ACC112 (cell line): Measurements from ENCODE around the gene POU3F4.

ENCODE experiments used
- H2AFZ ChIP-seq: fragments of 200-600 bp; sonication (generic); one replicate; pipeline ENCODE4 v1.6.0; 2017; ENCODE audit warnings: antibody characterized with exemption, low read length; ENCODE audit not compliant: unreplicated experiment
- H3K27ac ChIP-seq: fragments of 200-600 bp; sonication (generic); 2 replicates; pipeline ENCODE4 v1.5.1; 2014; ENCODE audit warnings: low read depth, mild to moderate bottlenecking, antibody characterized with exemption, low read length, moderate library complexity
- H3K27me3 ChIP-seq: fragments of 200-600 bp; sonication (generic); 2 replicates; pipeline ENCODE4 v1.6.1; 2014; ENCODE audit warnings: mild to moderate bottlenecking, antibody characterized with exemption, low read length, moderate library complexity, mixed read lengths; ENCODE audit not compliant: insufficient read depth
- H3K36me3 ChIP-seq: fragments of 200-600 bp; sonication (generic); 2 replicates; pipeline ENCODE4 v1.6.1; 2016; ENCODE audit warnings: mild to moderate bottlenecking, antibody characterized with exemption, low read length, moderate library complexity, mixed read lengths; ENCODE audit not compliant: insufficient read depth
- H3K4me1 ChIP-seq: fragments of 200-600 bp; sonication (generic); one replicate; pipeline ENCODE4 v1.6.1; 2016; ENCODE audit warnings: low read length, mixed read lengths; ENCODE audit not compliant: insufficient read depth, unreplicated experiment, control insufficient read depth
- H3K4me3 ChIP-seq: fragments of 200-600 bp; sonication (generic); 2 replicates; pipeline ENCODE4 v1.5.1; 2014; ENCODE audit warnings: mild to moderate bottlenecking, low read depth, low read length
- H3K79me2 ChIP-seq: fragments of 200-600 bp; sonication (generic); one replicate; pipeline ENCODE4 v1.6.0; 2016; ENCODE audit warnings: low read length; ENCODE audit not compliant: control insufficient read depth, unreplicated experiment, insufficient read depth

POU3F4 gene

DNA sequence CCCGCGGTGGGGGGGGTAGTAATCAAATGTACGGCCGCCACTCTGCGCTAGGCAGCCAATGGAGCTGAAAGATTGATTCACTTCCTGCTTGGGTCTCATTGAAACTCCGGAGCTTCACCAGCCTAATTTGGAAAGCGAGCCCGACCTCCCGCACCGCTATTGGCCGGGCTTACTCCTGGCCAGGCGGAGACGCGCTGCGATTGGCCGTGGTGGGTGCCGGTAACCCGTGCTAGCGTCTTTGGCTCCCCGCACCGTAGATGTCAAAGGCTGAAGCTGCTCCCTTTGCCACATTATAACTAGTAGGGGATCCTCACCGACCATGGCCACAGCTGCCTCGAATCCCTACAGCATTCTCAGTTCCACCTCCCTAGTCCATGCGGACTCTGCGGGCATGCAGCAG lies at the start of gene POU3F4:
POU3F4 (plus strand) TSS at position 285 of the 400 bp plus-strand sequence; CDS start at position 320, 35 bp downstream.
- H3K36me3 ChIP-seq = no peaks in the 10 kb centered on the region
- no peaks in the 10 kb centered on the region for H3K79me2 ChIP-seq
- no peaks in the 10 kb centered on the region for H3K4me1 ChIP-seq
- no peak within 1 kb of the TSS for H3K27ac ChIP-seq
- no peak within 1 kb of the TSS for H3K4me3 ChIP-seq
- H2AFZ ChIP-seq = no peak within 1 kb of the TSS
- H3K27me3 ChIP-seq = peaks cover 27% of the 10 kb centered on the region

GRCh38 chrX:83469551-83469950 lies 38.5 kb upstream of the POU3F4 start:
- H3K36me3 ChIP-seq = no peaks in the 10 kb centered on the region
- H3K4me3 ChIP-seq = no peak overlapping the region
- H2AFZ ChIP-seq = no peak overlapping the region
- H3K27ac ChIP-seq = no peak overlapping the region
- H3K27me3 ChIP-seq = no peaks in the 10 kb centered on the region
- H3K79me2 ChIP-seq = no peaks in the 10 kb centered on the region
- H3K4me1 ChIP-seq = no peaks in the 10 kb centered on the region

DNA sequence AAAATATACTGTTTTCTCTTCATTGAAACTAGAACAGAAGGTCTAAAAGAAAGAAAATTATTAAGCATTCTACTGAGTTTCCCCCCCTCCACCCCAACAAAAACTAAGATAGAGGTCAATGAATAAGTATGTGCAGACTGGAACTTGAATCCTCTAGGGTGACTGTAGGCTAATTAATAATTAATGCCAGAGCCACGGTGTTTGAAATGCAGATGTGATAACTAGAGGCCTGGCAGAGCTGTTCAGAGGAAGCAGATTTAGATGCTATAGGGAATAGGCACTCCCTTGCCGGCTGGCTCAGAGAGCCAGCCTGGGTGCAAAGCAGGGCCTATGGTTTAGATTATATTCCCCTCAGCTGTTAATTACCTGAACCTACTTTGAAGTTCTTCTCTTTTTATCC lies 12.2 kb upstream of the POU3F4 start:
- Histone ChIP-seq H2AFZ (no peak overlapping the region), H3K4me1 (no peaks in the 10 kb centered on the region), H3K36me3 (no peaks in the 10 kb centered on the region), H3K27me3 (no peaks in the 10 kb centered on the region), H3K4me3 (no peak overlapping the region), H3K79me2 (no peaks in the 10 kb centered on the region), H3K27ac (no peak overlapping the region)

GRCh38 chrX:83501003-83501402 lies 7.1 kb upstream of the POU3F4 start:
- H3K27ac ChIP-seq = no peak overlapping the region
- no peak overlapping the region for H3K4me3 ChIP-seq
- H3K4me1 ChIP-seq = no peaks in the 10 kb centered on the region
- H3K79me2 ChIP-seq = no peaks in the 10 kb centered on the region
- H2AFZ ChIP-seq = no peak overlapping the region
- H3K36me3 ChIP-seq = no peaks in the 10 kb centered on the region
- no peaks in the 10 kb centered on the region for H3K27me3 ChIP-seq

DNA sequence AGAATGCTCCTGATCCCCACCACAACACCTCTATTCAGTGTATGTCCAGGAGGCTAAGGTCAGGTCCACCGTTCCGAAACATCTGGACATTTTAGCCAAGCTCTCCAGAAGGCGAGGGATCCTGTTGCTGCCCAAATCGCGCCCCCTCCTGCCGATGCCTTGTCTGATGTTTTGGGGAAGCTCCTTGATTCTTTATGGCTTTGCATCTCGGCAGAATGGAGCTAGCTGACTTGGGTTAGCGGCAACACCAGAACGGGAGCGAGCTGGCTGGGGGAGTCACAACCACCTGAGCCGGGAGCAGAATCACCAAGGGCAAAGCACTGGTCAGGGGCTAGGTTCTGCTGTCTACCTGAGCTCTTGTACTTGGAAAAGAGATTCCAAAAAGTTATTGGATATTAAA lies 6.6 kb upstream of the POU3F4 start:
- Histone ChIP-seq H2AFZ (no peak overlapping the region), H3K36me3 (no peaks in the 10 kb centered on the region), H3K4me3 (no peak overlapping the region), H3K27ac (no peak overlapping the region), H3K4me1 (no peaks in the 10 kb centered on the region), H3K79me2 (no peaks in the 10 kb centered on the region), H3K27me3 (no peaks in the 10 kb centered on the region)

DNA sequence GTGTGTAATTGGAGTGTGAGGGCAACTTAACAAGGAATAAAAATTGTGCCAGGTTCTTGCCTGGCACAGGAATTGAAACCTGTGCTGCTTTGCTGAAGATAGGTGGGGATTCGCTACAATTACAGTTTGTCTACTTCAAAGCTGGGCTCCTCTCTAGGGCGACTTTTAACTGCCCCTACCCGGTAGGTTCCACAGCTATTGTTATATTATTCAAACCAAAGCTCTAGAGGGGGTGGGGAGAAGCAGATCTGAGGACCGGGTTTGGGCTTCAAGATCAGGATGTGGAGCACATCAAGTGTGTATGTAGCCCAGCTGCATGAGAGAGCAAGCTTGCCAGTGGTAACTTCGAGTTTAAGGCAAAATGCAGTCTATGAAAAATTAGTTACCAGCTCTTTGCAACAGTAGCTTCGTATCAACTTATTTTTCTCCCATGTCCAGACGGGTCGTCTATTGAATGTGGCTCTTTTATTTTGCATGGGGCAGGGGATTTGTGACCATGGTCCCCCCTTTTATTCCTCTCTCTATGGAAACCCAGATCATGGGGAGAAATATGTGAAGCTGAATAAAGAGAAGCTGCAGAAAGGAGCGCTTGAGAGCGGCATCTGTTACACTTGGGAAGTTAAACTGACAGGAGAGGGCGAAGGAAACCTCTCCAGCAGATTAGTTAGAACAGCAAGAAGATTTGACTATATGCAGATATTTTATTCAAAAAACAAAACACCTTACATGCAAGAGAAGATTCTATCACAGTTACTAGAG lies 3.2 kb upstream of the POU3F4 start:
- no peaks in the 10 kb centered on the region for H3K4me1 ChIP-seq
- H3K27ac ChIP-seq = no peak overlapping the region
- no peak overlapping the region for H2AFZ ChIP-seq
- H3K4me3 ChIP-seq = no peak overlapping the region
- H3K79me2 ChIP-seq = no peaks in the 10 kb centered on the region
- no peaks in the 10 kb centered on the region for H3K36me3 ChIP-seq
- peaks cover 23% of the 10 kb centered on the region for H3K27me3 ChIP-seq

DNA sequence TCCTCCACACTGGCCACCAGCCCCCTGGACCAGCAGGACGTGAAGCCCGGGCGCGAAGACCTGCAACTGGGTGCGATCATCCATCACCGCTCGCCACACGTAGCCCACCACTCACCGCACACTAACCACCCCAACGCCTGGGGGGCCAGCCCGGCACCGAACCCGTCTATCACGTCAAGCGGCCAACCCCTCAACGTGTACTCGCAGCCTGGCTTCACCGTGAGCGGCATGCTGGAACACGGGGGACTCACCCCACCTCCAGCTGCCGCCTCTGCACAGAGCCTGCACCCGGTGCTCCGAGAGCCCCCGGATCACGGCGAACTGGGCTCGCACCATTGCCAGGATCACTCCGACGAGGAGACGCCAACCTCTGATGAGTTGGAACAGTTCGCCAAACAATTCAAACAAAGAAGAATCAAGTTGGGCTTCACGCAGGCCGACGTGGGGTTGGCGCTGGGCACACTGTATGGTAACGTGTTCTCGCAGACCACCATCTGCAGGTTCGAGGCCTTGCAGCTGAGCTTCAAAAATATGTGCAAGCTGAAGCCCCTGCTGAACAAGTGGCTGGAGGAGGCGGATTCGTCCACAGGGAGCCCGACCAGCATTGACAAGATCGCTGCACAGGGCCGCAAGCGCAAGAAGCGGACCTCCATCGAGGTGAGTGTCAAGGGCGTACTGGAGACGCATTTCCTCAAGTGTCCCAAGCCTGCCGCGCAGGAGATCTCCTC lies 600 bp downstream of the POU3F4 start:
- Histone ChIP-seq H3K27me3 (peaks cover 27% of the 10 kb centered on the region), H3K4me3 (no peak overlapping the region), H3K27ac (no peak overlapping the region), H2AFZ (no peak overlapping the region), H3K79me2 (no peaks in the 10 kb centered on the region), H3K36me3 (no peaks in the 10 kb centered on the region), H3K4me1 (no peaks in the 10 kb centered on the region)

- no peaks in the 10 kb centered on the region for H3K4me1 ChIP-seq
- no peak overlapping the region for H3K27ac ChIP-seq
- H3K27me3 ChIP-seq = peaks cover 27% of the 10 kb centered on the region
- no peak overlapping the region for H2AFZ ChIP-seq
- no peaks in the 10 kb centered on the region for H3K36me3 ChIP-seq
- no peak overlapping the region for H3K4me3 ChIP-seq
- no peaks in the 10 kb centered on the region for H3K79me2 ChIP-seq
Measured at GRCh38 chrX:83509254-83509801, 1.2 kb downstream of the POU3F4 start.

DNA sequence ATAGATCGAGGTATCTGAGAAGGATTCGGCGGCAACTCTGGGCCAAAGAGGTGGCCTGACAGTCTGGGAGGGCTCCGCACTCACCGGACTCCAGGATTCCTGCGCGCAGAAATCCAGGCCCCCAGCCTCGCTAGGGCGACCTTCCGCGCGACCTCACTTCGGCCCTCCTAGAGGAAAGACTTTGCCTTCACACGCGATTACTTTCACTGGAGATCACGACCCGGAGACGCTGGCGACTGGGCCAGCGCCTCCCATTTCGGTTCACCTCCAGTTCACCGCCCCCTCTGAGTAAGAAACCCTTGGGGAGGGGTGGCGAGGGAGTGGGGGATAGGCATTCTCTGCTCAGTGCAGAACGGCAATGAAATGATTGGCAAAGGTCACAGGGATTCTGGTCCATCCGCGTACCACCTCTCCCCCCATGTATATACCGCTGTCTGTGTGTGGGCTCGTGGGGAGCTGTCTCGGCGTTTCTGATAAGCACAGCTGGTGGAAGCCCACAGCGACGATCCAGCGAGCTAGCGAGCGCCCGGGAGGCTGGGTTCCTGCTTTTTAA lies 2.5 kb downstream of the POU3F4 start:
- H3K27me3 ChIP-seq = peaks cover 27% of the 10 kb centered on the region
- no peak overlapping the region for H2AFZ ChIP-seq
- H3K36me3 ChIP-seq = no peaks in the 10 kb centered on the region
- H3K27ac ChIP-seq = no peak overlapping the region
- no peaks in the 10 kb centered on the region for H3K79me2 ChIP-seq
- H3K4me3 ChIP-seq = no peak overlapping the region
- H3K4me1 ChIP-seq = no peaks in the 10 kb centered on the region

GRCh38 chrX:83511208-83511607 lies 3.1 kb downstream of the POU3F4 start:
- no peak overlapping the region for H3K27ac ChIP-seq
- no peak overlapping the region for H2AFZ ChIP-seq

More at GRCh38 chrX:83511208-83511607, 3.1 kb downstream of the POU3F4 start:
- Histone ChIP-seq H3K4me1 (no peaks in the 10 kb centered on the region), H3K4me3 (no peak overlapping the region), H3K27me3 (peaks cover 27% of the 10 kb centered on the region), H3K36me3 (no peaks in the 10 kb centered on the region), H3K79me2 (no peaks in the 10 kb centered on the region)
